HG03095 (cell line): ENCODE data around the gene DNMT3B.

Source experiments
- ATAC-seq: cut with Tn5 transposase; IDR thresholded peaks from one replicate; pipeline ENCODE4 v1.9.1; 2021; ENCODE audit warnings: moderate library complexity; ENCODE audit not compliant: unreplicated experiment

The DNMT3B gene

DNA sequence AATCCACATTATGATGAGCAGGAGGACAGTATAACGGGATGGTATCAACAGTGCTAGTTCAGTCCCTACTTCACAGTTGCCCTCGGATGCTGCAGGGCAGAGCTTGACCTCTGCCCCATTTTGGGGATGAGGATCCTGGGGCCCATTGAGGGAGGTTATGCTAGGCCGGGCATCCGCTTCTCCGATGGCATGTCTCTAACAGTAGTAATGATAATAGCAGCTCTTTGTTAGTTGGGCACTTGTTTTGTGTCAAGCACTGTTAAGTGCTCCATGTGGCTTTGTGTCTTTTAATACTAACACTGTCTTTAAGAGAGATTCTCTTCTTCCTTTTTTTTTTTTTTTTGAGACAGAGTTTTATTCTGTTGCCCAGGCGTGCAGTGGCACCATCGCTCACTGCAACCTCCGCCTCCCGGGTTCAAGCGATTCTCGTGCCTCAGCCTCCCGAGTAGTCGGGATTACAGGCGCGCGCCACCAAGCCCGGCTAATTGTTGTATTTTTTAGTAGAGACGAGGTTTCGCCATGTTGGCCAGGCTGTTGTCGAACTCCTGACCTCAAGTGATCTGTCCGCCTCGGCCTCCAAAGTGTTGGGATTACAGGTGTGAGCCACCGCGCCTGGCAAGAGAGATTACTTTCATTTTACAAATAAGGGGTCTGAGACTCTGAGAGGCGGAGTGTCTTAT lies 58.7 kb downstream of the DNMT3B start:
- ATAC-seq: no peak

DNA sequence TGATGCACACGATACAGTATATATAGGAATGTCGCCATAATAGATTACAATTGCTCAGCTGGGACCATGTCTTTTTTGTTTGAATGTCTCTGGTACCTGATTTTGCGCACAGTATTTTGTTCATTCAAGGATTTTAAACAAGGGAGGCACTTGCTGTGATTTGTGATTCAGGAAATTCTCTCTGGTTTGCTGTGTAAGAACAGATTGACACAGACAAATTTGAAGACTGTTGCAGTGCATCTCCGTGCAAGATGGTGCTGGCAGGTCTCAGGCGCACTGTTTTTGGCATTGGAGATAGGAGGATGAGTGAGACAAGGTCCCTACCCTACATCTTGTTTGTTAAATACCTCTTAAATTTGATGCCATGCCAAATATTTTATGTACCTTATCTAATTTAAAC lies 60.0 kb downstream of the DNMT3B start:
- ATAC-seq: no peak

DNA sequence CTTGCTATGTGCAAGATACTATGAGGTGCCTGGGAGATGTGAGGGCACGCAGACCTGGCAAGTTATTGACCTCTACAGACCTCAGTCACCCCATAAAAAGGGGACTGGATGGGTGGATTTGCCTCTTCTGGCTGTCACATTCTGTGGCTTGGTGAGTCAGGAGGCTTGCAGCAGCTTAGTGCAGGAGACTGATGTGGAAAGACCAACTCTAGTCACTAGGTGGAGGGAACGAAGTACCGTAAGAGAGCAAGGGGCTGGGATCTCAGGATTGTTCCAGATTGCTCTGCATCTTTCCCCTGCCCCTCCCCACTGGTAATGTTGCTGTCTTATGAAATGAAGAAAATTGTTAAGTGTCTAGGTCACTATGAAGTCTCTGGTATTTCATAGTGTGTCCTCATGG lies 60.9 kb downstream of the DNMT3B start:
- no peak for ATAC-seq

DNA sequence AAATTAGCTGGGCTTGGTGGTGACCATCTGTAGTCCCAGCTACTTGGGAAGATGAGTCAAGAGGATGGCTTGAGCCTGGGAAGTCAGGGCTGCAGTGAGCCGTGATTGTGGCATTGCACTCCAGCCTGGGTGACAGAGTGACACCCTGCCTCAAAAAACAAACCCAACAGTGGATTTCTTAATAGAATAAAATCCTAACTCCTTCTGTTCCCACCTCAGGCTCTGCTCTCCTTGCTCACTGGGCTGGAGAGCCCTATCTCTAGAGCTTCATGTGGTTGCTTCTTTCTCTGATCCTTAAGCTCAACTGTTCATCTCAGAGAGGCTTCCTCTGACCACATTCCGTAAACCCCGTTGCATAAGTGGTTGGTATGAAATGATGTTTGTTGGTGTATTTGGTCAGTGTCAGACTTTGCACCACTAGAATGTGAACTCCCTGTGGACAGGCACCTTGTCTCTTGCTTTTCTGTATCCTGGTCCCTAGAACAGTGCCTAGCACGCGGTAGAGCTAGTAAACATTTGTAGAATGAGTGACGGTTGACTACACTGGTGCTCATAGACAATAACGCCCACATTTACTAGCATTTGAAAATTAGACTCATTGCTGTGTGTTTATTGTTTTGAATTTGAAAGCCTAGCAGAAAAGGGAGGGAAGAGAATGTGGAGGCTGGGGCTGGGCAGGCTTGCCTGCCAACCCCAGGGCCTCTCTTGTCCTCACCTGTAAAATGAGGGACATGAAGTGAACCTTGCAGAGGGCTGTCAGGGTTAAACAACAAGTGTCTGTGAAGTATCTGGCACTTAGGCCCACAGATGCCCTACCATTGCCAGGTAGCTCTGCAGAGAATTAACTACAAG lies 61.8 kb downstream of the DNMT3B start:
- ATAC-seq: no peak

DNA sequence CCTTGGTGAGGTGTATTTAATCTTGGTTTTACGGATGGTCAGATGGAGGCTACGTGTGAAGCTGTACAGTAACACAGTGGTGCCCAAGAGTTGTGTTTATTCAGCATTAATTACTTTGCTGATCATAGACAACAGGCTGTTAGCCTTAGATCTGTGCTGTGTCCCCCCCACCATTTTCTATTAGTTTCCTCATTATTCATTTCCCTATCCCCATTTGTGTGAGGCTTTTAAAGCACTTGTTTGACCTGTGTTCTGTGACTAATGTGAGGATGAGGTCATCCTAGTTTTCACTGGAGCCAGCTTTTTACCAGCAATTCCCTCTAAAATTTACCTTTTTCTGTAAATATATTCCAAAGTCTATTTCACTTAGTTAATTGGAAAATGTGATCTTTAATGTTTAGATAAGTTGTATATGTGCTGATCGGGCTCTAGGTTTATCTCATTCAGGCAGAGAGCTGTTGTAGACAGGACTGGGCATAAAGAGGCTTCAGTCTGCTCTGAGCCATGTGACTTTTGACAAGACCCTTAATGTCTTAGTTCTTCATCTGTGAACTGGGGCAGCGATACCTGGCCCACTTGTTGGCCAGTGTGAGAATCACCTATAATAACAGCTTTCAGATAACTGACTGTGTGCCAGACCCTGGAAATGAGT lies 66.0 kb downstream of the DNMT3B start:
- no peak for ATAC-seq

DNA sequence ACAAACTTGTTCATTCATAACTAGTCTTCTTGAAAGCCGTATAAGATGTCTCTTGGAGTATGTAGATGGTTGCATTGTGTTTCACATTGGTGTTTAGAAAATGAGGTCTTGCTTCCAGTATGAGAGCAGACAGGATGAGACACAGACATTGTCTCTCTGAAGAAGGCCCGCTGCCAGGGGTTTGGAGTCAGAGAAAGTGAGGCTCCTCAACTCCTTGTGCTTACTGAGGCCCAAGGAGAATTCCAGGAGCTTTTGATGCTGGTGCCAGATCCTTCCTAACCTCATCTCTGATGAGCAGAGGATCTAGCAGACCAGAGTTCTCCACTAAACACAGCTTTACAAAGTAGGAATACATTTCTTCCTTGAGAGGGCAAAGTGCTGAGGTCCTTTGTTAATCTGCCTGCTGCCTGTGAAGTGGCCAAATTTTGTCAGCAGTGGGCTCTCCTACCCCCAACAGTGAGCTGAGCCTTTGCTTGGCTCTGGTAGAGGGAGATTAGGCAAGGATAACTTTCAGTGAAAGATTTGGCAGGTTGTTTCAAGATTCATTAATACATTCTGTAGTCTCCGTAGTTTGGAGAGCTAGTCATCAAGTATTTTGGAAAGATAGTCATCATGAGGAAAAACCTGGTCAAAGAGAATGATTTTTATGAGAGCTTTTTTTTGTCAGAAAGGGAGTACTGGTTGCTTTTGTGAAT lies 67.3 kb downstream of the DNMT3B start:
- ATAC-seq: no peak

DNA sequence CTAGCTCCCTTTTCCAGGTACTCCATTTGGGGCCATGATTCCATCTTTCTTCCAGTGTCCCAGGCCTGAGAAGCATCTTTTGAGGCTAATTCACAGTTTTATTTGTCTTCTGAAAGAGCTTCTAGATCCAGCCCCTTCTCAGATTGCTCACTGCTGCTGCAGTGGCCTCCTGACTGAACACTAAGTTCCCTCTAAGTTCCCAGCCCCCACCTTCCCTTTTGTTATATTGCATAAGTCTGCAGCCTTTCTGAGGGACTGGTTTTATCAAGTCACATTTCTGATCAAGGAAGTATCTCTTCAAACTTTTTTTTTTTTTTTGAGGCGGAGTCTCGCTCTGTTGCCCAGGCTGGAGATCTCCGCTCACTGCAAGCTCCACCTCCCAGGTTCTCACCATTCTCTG lies 68.3 kb downstream of the DNMT3B start:
- ATAC-seq: no peak

DNA sequence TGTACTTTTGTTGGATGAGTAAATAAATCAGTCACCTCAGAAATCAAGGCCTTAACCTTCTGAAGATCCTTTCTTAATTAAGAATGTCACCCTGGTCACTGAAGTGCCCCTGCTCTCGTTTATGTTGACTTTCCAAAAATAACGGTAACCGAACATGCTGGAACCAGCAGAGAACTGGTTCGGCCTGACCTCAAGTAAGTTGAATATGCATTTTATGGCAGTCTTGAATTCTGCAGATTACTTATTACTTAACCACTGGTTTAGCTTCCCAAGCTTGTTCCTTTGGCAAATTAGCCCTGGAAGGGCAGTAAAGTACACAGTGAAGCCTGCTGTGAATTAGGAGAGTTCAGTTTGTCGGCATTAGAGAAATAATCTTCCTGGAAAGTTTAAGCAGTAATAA lies 69.8 kb downstream of the DNMT3B start:
- ATAC-seq: no peak

DNA sequence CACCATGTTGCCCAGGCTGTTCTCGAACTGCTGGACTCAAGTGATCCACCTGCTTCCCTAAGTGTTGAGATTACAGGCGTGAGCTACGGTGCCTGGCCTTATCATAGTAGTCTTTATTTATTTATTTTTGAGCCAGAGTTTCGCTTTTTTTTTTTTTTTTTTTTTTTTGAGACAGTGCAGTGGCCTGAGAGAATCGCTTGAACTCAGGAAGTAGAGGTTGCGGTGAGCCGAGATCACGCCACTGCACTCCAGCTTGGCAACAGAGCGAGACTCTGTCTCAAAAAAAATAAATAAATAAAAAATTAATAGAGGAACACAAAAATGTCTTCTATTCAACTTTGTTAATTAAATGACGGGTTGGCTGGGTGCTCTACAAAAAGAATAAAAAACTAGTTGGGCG lies 70.5 kb downstream of the DNMT3B start:
- ATAC-seq: no peak

DNA sequence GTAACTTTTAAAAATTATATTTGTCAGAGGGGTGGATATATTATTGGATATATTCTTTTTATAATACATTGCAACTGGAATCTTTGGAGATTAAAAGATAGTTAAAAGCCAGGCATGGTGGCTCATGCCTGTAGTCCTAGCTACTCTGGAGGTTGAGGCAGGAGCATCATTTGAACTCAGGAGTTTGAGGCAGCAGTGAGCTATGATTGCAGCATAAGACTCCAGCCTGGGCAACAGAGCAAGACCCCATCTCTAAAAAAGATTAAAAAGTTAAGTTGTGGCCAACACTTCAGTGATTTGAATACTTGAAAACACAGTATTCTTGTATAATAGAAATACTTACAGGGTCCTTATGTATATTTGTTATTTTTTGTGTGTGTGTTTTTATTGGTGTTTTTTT lies 72.8 kb downstream of the DNMT3B start:
- ATAC-seq: no peak

DNA sequence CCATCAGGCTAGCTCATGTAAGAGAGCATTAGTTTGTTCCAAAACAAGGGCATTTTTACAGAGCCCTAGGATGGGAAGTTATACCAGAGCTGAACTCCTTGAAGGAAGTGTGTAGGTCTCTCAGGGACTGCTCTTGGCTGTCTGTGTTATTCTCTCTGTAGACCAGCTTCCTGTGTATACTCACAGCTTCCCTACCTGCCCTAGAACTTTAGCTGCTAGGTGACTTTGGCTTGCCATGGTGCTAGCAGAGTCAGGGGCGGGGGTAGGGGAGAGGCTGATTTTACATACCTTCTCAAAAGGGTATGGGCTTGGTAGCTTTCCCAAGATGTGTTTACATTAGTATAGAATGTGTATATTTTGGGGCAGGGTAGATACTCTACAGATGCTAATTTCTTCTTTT lies 75.0 kb downstream of the DNMT3B start:
- no peak for ATAC-seq

DNA sequence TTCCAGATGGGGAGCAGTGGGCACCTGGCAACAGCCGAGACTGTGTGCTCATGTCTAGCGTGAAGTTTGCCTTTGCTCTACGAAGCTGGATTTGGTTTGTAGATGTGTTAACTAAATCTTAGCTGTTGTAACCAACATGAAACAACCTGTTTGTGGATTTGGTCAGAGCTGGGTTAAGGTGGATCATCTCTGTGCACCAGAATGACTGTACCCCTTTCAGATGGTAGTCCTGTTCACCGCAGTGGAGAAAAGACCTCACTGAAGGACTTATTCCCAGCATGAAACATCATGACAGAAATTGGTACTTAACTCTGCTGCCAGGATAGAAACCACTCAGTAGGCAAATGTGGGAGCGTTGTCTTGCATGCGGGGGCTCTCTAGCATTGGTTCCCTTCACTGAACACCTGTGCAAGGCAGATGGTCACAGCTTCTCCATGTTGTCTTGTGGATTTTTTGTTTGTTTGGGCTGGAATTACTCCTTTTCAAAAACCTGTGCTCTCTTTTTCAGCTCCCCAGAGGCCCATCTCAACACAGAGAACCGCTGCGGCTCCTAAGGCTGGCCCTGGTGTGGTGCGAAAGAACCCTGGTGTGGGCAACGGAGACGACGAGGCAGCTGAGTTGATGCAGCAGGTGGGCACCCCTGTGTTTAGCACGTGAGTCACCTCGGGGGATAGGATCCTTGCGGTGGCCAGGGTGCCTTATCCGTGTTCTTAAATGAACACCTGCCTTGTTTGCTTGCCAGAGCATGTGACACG lies 77.2 kb downstream of the DNMT3B start:
- no peak for ATAC-seq

DNA sequence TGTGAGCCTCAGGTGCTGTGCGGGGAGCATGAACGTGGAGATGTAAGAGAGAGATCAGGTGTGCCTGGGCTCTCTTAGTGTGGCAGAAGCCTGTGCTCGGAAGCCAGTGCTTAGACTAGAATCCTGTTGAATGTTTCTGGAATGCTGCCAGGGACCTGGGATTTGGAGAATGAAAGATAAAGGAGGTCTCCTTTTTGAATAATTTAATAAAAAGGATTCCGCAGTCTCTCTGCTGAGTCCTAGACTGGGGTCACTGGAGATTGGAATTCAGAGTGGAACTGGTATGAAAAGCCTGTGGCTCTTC lies 77.7 kb downstream of the DNMT3B start:
- ATAC-seq: no peak

DNA sequence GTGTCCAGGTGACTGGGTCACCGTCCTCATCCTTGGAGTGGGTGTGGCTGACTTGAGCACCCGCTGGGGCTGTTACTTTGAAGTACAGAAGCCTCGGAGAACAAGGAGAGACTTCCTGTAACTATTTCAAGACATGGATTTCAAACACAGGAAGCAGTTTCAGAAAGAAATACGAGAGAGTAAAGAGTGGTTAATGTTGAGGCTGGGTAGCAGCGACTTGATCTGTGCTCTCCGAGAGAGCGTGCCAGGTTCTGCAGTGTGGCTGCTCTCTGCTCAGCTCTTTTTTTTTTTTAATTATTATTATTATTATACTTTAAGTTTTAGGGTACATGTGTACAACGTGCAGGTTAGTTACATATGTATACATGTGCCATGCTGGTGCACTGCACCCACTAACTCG lies 79.0 kb downstream of the DNMT3B start:
- ATAC-seq: no peak

DNA sequence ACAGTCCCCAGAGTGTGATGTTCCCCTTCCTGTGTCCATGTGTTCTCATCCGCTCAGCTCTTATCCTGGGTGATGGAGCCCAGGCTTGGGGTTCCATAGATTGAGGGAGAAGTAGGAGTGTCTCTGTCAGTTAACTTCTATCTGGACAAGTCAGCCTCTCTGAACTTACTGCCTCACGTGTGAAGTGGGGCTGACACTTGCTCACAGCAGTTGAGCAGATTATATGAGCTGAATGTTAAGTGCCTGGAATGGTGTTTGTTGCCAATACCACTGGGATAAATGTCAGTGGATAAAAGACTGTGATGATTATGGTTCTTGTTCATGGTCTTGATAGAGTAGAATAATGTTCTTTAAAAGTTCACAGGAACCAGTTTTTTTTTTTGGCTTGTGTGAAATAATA lies 79.4 kb downstream of the DNMT3B start:
- ATAC-seq: no peak

DNA sequence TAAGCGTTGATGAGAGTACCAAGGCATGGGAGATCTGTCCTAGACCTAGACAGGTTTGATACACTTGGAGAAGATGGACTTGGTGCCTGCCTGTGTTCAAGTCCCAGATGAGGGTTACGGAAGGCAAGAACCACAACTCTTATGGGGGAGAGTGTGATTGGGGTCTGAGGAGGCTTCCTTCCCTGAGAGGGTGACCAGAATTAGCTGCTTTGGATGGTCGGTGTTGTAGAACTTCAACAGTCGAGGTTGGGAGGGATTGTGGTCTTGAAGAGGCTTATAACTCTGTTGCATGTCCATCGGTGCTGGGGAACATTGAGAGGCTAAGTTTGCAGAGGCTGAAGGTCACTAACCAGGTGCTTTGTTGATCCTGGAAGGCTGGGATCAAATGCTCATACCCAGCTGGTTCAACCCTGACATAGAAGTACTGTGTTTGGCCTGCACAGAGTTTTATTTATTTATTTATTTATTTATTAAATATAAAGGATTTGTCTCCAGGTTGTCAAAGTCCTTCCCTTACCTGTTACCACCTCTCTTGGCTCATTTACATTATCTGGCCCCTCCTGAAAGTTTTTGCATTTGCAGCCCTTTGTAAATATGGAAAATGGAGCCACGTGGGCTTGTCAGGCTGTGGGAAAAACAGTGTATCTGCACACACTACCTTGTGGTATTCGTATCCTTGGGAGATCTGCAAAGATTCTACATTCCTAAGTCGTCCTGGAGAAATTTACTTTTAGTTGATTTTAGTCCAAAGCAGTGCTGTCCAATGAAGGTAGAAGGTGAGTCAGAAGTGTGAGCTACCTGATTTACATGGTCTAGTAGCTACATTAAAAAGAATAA lies 80.7 kb downstream of the DNMT3B start:
- no peak for ATAC-seq

DNA sequence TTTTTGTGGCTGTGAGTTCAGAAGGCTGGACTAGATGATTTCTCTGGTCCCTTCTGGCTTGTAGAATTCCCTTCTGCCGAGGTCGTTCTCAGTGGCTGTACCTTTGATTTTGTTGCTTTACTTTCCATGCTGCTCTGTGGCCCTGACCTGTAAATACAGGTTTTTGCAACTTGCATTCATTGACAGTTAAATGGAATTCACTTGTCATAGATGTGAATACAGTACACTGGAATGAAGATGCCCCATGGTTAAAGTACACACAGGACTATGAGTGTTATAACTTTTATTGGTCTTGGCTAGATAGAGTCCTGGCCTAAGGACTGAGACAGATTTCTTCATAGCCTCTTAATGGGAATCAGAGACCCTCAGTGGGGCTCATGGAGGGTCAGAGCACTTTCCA lies 83.6 kb downstream of the DNMT3B start:
- ATAC-seq: no peak

DNA sequence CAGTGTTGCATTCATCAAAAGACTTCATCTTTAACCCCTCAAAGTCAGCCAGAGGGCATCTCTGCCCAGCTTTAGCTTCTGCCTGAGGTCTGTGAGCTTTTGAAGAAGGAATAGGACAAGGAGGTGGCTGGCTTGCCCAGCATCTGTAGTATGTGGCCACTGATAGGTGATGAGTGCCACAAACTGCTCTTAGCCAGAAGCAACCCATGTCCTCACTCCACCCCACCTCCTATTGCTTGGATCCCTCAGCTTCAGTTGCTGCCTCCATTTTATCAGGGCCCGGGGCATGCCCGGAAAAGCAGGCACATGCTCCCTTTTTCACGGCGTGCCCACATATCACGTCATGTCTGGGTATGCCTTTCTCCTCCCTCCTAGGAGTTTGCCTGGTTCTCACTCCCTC lies 84.7 kb downstream of the DNMT3B start:
- ATAC-seq: no peak

DNA sequence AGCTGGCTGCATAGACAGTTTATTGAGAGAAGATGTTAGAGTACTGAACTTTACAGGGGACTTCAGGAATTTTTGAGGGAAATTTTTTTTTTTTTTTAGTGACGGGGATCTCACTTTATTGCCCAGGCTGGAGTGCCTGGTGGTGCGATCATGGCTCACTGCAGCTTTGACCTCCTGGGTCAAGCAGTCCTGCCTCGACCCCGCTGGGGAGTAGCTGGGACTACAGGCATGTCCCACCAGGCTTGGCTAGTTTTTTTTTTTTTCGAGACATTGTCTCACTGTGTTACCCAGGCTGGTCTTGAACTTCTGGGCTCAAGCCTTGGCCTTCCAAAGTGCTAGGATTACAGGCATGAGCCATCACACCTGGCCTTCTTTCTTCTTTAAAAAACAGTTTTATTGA lies 85.8 kb downstream of the DNMT3B start:
- ATAC-seq: no peak

DNA sequence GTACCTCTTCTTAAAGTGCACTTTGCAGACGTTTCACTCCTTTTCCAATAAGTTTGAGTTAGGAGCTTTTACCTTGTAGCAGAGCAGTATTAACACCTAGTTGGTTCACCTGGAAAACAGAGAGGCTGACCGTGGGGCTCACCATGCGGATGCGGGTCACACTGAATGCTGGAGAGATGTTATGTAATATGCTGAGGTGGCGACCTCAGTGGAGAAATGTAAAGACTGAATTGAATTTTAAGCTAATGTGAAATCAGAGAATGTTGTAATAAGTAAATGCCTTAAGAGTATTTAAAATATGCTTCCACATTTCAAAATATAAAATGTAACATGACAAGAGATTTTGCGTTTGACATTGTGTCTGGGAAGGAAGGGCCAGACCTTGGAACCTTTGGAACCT lies 86.7 kb downstream of the DNMT3B start:
- ATAC-seq: no peak
